Stimulated activated CD8-positive, alpha-beta memory T cell treated with anti-CD3 and anti-CD28 coated beads, Interleukin-12 subunit alpha, Interleukin-12 subunit beta, amount 100 ng/mL, for 24 hours (primary cell): Measurements from ENCODE around the gene IFNAR1.

Experiments
- DNase-seq: peaks from one replicate; pipeline ENCODE4 v3.0.0-alpha.2; 2020; ENCODE audit errors: extremely low read depth

Gene IFNAR1

GRCh38 chr21:33324291-33325221 lies at the start of gene IFNAR1:
IFNAR1 (plus strand) TSS chr21:33324970; CDS start chr21:33325056, 86 bp downstream.
- peak; percentile 98 for DNase-seq

- DNase-seq, result no peak
These were observed 46.0 kb upstream of the IFNAR1 start for GRCh38 chr21:33278721-33279120.

- no peak for DNase-seq
These were observed 45.4 kb upstream of the IFNAR1 start for GRCh38 chr21:33279330-33279820.

- DNase-seq, result no peak
These were observed 43.6 kb upstream of the IFNAR1 start for GRCh38 chr21:33281096-33281652.

GRCh38 chr21:33283203-33283602 lies 41.6 kb upstream of the IFNAR1 start:
- no peak for DNase-seq

- DNase-seq, result no peak
These were observed 38.7 kb upstream of the IFNAR1 start for GRCh38 chr21:33286076-33286475.

GRCh38 chr21:33286600-33287456 lies 37.9 kb upstream of the IFNAR1 start:
- DNase-seq, result no peak

GRCh38 chr21:33289199-33289819 lies 35.5 kb upstream of the IFNAR1 start:
- DNase-seq, result no peak

GRCh38 chr21:33290441-33290840 lies 34.3 kb upstream of the IFNAR1 start:
- DNase-seq, result no peak

- no peak for DNase-seq
These were observed 33.1 kb upstream of the IFNAR1 start for GRCh38 chr21:33291686-33292085.

- no peak for DNase-seq
These were observed 32.0 kb upstream of the IFNAR1 start for GRCh38 chr21:33292724-33293123.

GRCh38 chr21:33293136-33293535 lies 31.6 kb upstream of the IFNAR1 start:
- no peak for DNase-seq

- DNase-seq, result no peak
These were observed 31.0 kb upstream of the IFNAR1 start for GRCh38 chr21:33293811-33294216.

- no peak for DNase-seq
These were observed 28.6 kb upstream of the IFNAR1 start for GRCh38 chr21:33296156-33296555.

- DNase-seq, result no peak
These were observed 25.5 kb upstream of the IFNAR1 start for GRCh38 chr21:33299181-33299752.

GRCh38 chr21:33300701-33301631 lies 23.8 kb upstream of the IFNAR1 start:
- DNase-seq, result no peak

GRCh38 chr21:33301632-33302002 lies 23.2 kb upstream of the IFNAR1 start:
- DNase-seq, result no peak

GRCh38 chr21:33302055-33302454 lies 22.7 kb upstream of the IFNAR1 start:
- no peak for DNase-seq

GRCh38 chr21:33302796-33303195 lies 22.0 kb upstream of the IFNAR1 start:
- DNase-seq, result no peak

- no peak for DNase-seq
These were observed 19.5 kb upstream of the IFNAR1 start for GRCh38 chr21:33305344-33305671.
